ENCODE results near the gene TPRG1L.

TPRG1L gene

GRCh38 chr1:3649342-3650247, 24.8 kb downstream of the TPRG1L start, which contains the start of gene WRAP73:
Gene WRAP73, minus strand, starts transcription at chr1:3650103. Its CDS starts 104 bp downstream, at chr1:3649999.
- peak; percentile 71 to 79 for DNase-seq

DNA sequence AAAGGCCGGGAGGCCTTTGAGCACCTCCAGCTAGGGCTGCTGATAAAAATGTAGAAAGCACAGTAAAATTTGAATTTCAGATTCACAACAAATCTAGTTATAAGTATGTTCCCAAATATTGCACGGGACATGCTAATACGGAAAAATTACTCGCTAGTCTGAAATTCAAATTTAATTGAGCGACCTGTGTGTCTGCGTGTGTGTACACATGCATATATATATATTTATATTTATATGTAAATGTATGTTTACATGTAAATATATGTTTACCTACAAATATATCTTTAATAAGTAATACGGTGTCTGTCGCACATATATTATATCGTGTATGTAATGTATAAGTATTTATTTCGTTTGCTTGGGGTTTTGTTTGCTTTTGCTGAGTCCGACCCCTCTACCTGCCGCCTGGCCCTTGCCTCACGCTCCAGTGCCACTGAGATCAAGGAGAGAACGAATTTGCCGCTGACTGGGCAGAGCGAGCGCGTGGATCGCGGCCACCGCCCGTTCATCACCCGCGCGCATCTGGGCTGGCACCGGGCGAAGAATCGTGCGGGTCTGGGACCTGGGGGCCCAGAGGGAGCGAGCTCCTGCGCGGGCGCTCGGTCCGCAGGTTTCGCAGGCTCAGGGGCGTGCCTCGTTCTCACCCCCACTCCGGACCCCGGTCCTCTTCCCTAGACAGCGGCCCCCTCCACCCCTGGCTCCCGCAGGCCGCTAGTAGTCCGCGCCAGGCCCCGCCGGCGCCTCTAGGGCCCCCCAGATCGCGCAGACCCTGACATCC, 25.6 kb downstream of the TPRG1L start:
- DNase-seq, result no peak

- DNase-seq, result no peak
Observed at GRCh38 chr1:3651026-3651929, 26.5 kb downstream of the TPRG1L start.

- peak; percentile 13 to 36 for DNase-seq
Observed at GRCh38 chr1:3651930-3652547, 27.2 kb downstream of the TPRG1L start, which contains the start of gene TP73. Gene TP73, plus strand, starts transcription at chr1:3652516. Its CDS starts 29,850 bp downstream, at chr1:3682366.

- DNase-seq, result peak in 1 of 2 experiments; percentile 8
Observed at GRCh38 chr1:3652548-3653285, 27.9 kb downstream of the TPRG1L start.

DNA sequence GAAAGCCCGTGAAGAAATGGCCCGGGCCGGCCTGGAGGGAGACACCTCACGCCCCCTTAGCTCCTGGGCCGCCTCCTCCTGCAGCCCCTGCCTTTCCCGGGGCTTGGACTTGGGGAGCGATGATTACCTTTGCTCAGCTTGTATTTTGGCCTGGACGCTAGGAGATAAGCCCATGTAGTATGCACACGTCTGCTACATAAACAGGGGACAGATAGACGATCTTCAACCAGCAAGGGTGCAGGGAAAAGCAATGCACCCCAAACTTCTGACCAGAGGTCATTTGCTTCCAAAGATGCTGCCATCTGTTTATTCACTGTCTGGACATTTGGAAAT, 28.4 kb downstream of the TPRG1L start:
- no peak for DNase-seq

DNA sequence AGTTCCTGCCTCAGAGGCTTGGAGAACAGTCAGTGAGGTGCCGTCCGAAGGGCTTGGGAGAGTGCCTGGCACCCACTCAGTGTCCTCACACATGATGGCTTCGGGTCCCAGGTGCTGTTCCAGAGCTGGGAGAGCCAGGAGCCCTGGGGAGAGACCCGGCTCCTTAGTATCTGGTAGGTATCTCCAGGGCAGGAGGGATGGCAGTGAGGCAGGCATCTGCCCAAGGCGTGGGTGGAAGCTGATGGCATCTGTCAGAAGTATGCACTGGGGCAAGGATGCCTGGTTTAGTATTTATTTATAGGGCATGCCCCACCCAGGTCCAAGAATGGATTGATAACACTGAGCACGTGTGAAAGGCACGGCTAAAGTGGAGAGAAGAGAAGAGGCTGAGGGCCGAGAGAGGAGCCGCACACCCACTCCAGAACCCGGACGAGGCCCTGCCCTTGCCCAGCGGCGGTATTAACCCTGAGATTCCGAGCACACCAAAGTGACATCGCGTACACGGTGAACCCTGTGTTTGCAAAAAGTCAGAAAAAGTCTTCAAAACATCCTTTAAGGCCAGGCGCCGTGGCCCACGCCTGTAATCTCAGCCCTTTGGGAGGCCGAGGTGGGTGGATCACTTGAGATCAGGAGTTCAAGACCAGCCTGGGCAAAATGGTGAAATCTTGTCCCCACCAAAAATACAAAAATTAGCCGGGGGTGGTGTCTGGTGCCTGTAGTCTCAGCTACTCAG, 29.9 kb downstream of the TPRG1L start:
- no peak for DNase-seq

DNA sequence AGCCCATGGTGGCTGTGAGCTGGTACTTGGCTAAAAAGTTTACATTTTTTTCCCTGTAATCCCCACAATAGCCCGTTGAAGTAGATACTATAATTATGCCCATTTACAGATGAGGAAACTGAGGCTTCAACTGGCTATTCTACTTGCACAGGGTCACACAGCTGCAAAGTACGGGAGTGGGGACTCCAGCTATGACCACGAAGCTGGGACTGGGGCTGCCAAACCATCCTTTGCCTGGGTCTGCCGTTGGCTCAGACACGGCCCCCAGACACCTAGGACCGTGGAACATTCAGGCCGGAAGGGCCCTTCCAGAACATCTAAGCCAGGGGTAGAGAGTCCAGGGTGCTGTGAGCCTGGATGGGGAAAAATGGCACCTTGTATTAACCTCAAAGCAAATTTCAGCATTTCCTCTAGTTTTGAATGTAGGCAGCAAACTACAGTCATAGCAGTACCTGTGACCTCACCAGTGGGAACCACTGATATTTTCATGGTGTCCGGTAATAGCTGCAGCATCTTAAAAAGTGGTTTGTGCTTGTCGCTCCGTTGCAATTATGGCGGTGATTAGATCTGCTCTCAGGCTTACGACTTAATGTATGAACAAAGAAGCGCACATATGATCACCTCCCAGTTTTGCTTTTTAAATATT, 31.8 kb downstream of the TPRG1L start:
- peak in 1 of 2 experiments; percentile 4 for DNase-seq

DNA sequence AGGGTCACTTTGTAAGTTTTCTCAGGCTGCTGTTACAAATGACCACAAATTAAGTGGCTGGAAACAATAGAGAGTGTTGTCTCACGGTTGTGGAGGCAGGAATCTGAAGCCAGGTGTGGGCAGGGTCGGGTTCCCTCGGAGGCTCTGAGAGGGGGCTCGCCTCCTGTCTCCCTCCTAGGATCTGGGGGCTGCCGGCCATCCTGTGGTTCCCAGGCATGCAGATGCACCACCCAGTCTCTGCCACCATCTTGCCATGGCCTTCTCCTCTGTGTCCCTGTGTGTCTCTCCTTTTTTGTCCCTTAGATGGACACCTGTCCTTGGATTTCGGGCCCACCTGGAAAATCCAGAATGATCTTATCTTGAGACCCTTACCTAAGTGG, 32.3 kb downstream of the TPRG1L start:
- no peak for DNase-seq

GRCh38 chr1:3657578-3658230, 32.9 kb downstream of the TPRG1L start:
- DNase-seq, result no peak

DNA sequence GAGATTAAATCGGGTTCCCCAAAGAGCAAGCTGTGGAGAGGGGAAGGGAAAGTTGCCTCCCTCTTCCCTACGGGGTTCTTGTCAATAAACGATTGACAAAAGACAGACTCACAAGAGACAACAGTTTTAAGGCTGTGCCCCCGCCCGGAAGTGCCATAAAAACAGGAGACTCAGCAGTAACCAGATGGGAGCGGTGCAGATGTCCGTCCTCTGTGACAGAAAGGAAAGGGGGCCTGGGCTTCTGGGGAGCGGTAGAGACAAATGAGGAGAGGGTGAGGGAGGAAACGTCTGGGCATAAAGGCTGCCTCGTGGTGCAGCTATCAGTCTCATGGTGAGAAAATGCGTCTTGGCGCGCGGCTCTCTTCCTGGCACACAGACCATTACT, 33.4 kb downstream of the TPRG1L start:
- peak in 1 of 2 experiments; percentile 32 for DNase-seq

- DNase-seq, result no peak
Observed at GRCh38 chr1:3659093-3659492, 34.3 kb downstream of the TPRG1L start.

GRCh38 chr1:3660704-3661103, 35.9 kb downstream of the TPRG1L start:
- DNase-seq, result no peak

- no peak for DNase-seq
Observed at GRCh38 chr1:3661631-3662030, 36.8 kb downstream of the TPRG1L start.

- no peak for DNase-seq
Observed at GRCh38 chr1:3662080-3662671, 37.4 kb downstream of the TPRG1L start.

DNA sequence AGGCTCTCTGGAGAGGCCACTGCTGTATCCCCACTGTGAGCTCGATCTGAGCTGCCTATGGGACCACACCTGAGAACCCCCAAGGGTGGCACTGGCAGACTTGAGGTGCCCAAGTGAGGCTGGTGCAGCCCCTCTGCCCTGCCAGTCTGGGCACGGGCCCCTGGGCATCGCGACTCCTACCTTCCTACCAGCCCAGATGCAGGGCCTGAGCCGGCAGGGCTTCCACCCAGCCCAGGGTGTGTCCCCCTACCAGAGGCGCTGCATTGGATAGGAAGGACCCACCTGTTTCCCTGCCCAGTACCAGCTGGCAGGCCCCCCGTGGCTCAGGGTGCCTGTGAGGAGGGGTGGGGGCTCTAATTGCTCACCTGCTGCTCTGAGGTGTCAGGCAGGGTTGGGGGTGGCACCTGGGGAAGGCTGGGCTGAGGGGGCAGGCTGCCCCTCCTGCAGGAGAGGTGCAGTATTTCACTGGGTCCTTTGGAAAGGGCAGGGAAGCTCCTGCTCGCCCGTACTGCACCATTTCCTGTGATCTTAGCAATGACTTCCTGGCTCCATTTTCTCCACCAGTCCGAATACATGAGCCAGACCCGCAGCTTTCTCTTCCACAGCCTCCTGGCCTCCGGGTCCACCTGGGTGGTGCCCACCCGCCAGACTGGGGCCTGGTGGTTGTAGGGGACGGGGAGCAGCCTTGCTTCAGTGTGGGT, 39.3 kb downstream of the TPRG1L start:
- DNase-seq, result peak in 1 of 2 experiments; percentile 48

- DNase-seq, result no peak
Observed at GRCh38 chr1:3664700-3665375, 40.0 kb downstream of the TPRG1L start.

DNA sequence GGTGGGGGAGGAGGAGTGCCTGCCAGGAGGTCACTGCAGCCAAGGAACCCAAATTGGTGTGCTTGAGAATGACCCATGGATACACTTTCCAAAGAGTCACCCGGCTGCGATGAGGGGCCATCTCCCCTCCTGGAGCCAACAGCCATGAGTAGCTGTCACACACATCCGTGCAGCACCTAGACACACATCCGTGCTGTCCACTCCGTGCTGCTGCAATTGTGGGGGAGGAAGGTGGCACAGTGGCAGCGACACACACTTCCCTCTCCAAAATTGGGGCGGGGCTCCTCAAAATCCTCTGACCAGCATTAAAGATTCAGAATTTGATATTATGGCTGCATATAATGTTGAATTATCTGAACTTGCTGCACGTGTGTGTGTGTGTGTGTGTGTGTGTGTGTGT, 43.3 kb downstream of the TPRG1L start:
- DNase-seq, result no peak

Data from NCI-H2081 (cell line).